ENCODE results near the gene CRP.

DNA sequence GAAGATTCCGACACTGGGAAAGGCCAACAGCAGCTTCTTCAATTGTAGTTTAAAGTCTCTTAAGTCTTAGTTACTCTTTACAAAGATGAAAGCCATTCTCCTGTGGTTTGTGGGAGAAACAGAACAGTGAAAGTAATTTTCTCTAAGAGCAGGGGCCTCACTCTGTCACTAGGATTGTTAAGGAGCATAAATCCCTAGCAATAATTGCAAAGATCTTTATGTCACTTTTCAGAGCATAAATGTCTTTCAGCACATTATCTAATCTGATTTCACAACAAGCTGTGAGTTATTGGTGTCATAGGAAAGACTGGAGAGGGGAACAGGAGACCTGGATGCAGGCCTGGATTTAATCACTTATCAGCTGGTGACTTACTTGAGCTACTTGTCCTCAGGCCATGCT, 34.0 kb upstream of the CRP start:
- TF ChIP-seq CHD2 (IDR thresholded peaks at IDR 0.05; ENCODE audit: low read depth, low read length): no peak
- no peak for TF ChIP-seq EGR1 (conservative IDR thresholded peaks at IDR 0.05)
- TF ChIP-seq ZBTB34 (CRISPR knock-in tag; IDR thresholded peaks at IDR 0.05): no peak
- no peak for TF ChIP-seq CTCF (IDR thresholded peaks at IDR 0.05 in 2 of 3, conservative IDR thresholded peaks at IDR 0.05 in 1 of 3; ENCODE audit: insufficient read depth in 2 of 3, low read depth in 1 of 3, low read length in 3 of 3)
- TF ChIP-seq, protein P1, sequence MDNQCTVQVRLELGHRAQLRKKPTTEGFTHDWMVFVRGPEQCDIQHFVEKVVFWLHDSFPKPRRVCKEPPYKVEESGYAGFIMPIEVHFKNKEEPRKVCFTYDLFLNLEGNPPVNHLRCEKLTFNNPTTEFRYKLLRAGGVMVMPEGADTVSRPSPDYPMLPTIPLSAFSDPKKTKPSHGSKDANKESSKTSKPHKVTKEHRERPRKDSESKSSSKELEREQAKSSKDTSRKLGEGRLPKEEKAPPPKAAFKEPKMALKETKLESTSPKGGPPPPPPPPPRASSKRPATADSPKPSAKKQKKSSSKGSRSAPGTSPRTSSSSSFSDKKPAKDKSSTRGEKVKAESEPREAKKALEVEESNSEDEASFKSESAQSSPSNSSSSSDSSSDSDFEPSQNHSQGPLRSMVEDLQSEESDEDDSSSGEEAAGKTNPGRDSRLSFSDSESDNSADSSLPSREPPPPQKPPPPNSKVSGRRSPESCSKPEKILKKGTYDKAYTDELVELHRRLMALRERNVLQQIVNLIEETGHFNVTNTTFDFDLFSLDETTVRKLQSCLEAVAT (IDR thresholded peaks at IDR 0.05): no peak
- TF ChIP-seq MEF2A (IDR thresholded peaks at IDR 0.05; ENCODE audit: control insufficient read depth, low read depth, low read length): no peak

All from K562 (cell line).